Measurements from ENCODE around the gene RABL6.
"Not testable (repeated sequence)": the region's sequence is repeated elsewhere in the genome, so short reads cannot be mapped to it uniquely, and the experiment has no call there.

RABL6 gene

GRCh38 chr9:136807281-136808074, at the start of gene RABL6:
TSS of gene RABL6 (plus strand) at chr9:136807948. CDS start at chr9:136808197, 249 bp downstream.
- TF ChIP-seq CTCF (conservative IDR thresholded peaks at IDR 0.05; ENCODE audit: control insufficient read depth, insufficient read depth, low read depth, low read length) = no peak
- peak within 1 kb of the TSS; percentile 71 for H3K4me3 ChIP-seq (ENCODE audit: control insufficient read depth, low read depth, low read length)
- DNase-seq (ENCODE audit: low read depth) = peak; percentile 58

- H3K4me3 ChIP-seq (ENCODE audit: control insufficient read depth, low read depth, low read length) = no peak overlapping the region
- no peak for TF ChIP-seq CTCF (conservative IDR thresholded peaks at IDR 0.05; ENCODE audit: control insufficient read depth, insufficient read depth, low read depth, low read length)
- DNase-seq (ENCODE audit: low read depth) = no peak
Observed at GRCh38 chr9:136759001-136759400, 48.7 kb upstream of the RABL6 start.

GRCh38 chr9:136759436-136760325, 48.1 kb upstream of the RABL6 start:
- no peak for DNase-seq (ENCODE audit: low read depth)
- no peak for TF ChIP-seq CTCF (conservative IDR thresholded peaks at IDR 0.05; ENCODE audit: control insufficient read depth, insufficient read depth, low read depth, low read length)
- no peak overlapping the region for H3K4me3 ChIP-seq (ENCODE audit: control insufficient read depth, low read depth, low read length)

- DNase-seq (ENCODE audit: low read depth) = no peak
- no peak for TF ChIP-seq CTCF (conservative IDR thresholded peaks at IDR 0.05; ENCODE audit: control insufficient read depth, insufficient read depth, low read depth, low read length)
- no peak overlapping the region for H3K4me3 ChIP-seq (ENCODE audit: control insufficient read depth, low read depth, low read length)
Observed at GRCh38 chr9:136760424-136760823, 47.3 kb upstream of the RABL6 start.

GRCh38 chr9:136760834-136761544, 46.8 kb upstream of the RABL6 start:
- H3K4me3 ChIP-seq (ENCODE audit: control insufficient read depth, low read depth, low read length) = not testable (repeated sequence)
- peak; percentile 58 for DNase-seq (ENCODE audit: low read depth)
- peak; percentile 69 for TF ChIP-seq CTCF (conservative IDR thresholded peaks at IDR 0.05; ENCODE audit: control insufficient read depth, insufficient read depth, low read depth, low read length)

GRCh38 chr9:136761545-136761981, 46.2 kb upstream of the RABL6 start:
- no peak overlapping the region for H3K4me3 ChIP-seq (ENCODE audit: control insufficient read depth, low read depth, low read length)
- TF ChIP-seq CTCF (conservative IDR thresholded peaks at IDR 0.05; ENCODE audit: control insufficient read depth, insufficient read depth, low read depth, low read length) = no peak
- DNase-seq (ENCODE audit: low read depth) = no peak

Data from fibroblast of mammary gland (primary cell).